NCI-H1694 (cell line): ENCODE measurements around the gene ZNF622.
"Not testable (repeated sequence)": the region's sequence is repeated elsewhere in the genome, so short reads cannot be mapped to it uniquely, and the experiment has no call there.

Source experiments
- DNase-seq: peaks from one replicate; lab custom pipeline; 2025; lab: John Stamatoyannopoulos, UW

ZNF622 gene

DNA sequence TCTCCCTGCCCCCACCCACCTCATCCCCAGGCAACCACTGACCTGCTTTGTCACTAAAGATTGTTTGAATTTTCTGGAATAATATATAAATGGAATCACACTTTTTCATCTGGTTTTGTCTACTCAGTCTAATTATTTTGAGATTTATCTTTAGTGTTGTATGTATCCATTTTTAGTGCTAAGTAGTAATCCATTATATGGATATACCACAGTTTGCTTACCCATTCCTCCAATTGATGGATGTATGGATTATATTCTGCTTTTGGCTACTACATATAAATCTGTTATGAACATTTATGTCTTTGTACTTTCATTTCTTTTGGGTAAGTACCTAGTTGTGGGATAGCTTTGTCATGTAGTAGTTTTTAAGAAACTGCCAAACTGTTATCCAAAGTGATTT is 14.5 kb upstream of the ZNF622 start:
- no peak for DNase-seq

DNA sequence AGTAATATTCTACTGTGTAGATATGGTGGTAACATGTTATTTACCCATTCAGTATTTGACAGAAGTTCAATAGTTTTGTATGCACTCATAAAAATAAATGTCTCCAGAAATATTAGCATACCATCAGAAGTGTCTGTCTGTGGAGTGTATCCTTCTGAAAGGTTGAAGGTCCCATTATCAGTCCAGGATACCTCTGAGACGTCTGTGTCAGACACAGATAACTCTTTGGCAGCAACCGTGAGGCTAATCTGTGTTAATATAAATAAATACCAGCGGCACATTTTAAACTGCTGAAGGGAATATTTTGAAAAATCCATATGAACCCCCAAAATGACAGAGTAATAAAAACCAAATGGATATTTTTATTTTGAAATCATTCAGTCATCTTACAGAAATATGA is 11.9 kb upstream of the ZNF622 start:
- DNase-seq: no peak

DNA sequence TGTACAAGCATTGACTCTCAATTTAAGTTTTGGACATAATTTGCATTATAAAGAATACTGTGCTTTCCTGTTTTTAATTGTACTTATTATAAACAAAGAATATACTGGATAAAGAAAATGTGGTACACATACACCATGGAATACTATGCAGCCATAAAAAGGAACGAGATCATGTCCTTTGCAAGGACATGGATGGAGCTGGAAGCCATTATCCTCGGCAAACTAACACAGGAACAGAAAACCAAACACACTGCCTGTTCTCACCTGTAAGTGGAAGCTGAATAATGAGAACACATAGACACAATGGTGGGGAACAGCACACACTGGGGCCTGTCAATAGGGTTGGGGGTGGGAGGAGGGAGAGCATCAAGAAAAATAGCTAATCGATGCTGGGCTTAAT is 10.8 kb upstream of the ZNF622 start:
- DNase-seq: not testable (repeated sequence)

DNA sequence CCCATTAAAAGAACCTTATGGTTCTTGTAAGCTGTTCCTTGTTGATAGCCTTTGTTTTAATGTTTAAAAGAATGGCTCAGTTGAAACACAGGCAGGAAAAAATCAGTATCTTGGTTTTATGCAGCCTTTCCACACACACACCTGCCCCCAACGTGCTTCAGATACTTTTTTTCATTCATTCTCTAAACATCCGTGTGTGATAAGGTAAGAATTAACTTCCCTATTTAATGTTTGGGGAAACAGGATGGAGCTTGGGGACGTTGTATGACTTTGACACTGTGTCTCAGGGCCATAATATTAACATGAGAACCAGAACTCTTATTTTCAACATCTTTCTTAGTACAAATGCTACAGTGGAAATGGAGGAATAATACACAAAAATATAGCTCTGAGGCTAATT is 5.8 kb upstream of the ZNF622 start:
- DNase-seq: no peak

DNA sequence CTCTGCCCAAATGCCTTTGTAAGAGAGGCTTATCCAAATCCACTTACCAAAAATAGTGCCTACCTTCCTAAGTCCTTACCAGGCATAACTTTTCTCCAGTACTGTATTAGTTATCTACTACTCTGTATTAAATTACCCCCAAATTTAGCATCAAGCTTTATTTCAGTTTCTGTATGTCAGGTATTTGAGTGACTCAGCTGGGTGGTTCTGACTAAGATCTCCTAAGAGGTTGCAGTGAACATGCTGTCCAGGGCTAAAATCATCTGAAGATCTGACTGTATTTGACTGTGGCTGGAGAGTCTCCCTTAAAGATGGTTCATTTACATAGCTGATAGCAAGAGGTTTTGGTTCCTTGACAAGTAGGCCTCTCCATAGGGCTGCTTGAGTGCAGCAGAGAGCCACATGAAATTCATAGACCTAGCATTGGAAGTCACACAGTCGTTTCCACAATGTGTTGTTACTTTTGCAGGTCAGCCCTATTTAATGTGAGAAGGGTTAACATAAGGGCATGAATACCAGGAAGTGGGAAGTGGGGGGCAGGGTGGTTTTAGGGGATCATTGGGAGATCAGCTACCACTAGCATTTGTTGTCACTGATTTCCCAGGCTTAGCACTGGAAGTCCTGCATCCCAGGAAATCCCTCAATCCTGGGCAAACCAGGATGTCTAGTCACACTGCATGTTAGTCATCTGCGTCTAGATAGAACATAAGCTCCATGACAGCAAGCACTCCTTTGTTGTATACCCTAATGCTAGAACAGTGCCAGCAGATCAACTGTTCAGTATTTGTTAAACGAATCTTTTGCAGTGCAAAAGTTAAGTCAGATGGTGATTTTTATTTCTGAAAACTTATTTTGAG is 2.0 kb upstream of the ZNF622 start:
- DNase-seq: no peak

DNA sequence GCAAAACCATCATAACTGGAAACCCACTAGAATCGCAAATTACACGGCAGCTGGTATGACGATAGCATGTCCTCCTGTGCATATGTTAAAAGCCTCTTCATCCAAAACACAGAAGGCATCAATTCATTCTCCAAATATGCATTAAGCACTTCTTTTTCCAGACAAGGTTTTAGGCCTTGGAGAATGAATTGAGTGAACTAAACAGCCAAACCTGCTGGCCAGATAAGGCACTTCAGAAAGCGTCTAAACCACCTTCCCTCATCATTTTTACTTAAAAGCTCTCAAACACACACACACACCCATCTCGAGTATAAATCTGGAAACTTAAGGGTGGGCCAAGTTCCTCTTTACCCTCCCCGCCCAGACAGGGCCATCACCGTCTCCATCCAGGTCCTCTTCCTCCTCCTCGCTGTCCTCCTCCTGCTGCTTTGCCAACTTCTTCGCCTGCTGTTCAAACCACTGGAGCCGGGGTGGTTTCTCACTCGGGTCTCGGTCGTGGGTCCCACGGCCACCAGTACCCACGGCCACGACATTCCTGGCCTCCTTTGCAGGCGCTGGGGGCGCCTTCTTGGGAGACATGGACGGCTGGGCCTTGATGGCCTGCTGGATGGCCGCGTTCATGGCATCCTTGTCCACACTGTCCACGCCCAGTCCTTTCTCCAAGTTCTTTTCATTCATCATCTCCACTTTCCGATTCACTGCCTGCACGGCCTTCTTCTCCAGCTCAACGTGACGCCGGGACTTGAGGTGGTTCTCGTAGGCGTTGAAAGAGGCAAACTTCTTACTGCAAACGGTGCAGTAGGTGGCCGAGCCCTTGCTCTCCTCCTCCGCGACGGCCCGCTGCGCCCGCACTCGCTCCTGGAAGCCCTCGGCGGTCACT is 696 bp downstream of the ZNF622 start:
- no peak for DNase-seq

DNA sequence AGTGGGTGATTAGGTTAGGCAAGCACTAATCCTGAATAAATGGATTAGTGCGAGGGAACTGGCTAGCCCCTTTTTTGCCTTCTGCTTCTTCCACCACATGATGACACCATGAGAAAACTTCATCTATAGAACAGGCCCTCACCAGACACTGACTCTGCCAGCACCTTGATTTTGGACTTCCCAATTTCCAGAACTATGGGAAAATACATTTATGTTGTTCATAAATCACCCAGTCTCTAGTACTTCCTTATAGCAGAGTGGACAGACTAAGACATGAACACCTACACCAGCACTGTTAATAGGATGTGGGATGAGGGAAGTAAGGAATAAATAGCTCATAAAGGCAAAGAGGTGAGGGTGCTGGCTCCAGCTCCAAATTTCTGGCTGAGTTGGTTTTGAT is 1.4 kb downstream of the ZNF622 start:
- DNase-seq: no peak

DNA sequence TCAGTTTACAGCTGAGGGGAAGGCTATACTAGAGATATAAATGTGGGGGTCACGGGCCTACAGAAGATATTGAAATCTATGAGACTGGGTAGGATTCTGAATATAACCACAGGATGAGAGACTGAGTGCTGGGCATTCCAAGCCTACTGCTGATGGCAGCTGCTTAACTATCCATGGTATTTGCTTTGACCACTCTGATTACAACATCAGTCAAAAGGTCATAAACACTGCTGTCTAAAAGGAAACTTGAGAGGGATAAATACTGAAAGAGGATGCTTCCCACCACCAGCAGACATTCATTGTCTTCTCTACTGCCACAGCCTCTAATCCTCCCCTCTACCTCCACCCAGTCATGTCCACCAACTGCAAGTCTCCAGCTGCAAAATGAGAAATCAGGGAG is 3.8 kb downstream of the ZNF622 start:
- DNase-seq: no peak

DNA sequence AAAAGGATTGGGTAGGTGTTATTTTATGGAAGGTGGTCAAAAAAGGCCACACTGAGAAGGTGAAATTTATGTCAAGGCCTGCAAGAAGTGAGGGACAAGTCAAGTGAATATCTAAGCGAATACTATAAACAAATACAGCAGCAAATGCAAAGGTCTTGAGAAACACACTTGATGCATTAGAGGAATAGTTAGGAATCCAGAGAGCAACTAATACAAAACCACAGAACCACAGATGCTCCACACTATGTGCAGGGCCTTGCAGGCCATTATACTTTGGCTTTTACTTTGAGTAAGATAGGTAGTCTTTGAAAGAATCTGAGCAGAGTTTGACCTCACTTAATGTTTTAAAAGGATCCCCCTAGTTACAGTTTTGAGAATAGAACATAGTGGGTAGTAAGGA is 4.6 kb downstream of the ZNF622 start:
- DNase-seq: no peak

DNA sequence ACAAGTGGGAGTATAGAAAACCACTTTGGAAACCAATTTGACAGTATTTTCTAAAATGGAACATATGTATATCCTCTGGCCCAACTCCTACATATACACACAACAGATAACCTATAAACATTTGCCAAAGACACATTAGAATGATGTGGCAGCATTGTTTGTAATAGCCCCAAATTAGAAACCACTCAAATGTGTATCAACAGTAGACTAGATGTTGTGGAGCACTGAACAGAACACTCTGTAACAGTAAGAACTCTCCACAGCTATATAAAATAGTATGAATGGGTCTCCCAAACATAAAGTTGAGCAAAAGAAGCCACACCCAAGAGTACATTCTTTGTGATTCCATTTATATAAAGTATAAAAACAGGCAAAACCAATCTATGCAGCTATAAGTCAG is 6.1 kb downstream of the ZNF622 start:
- DNase-seq: no peak

DNA sequence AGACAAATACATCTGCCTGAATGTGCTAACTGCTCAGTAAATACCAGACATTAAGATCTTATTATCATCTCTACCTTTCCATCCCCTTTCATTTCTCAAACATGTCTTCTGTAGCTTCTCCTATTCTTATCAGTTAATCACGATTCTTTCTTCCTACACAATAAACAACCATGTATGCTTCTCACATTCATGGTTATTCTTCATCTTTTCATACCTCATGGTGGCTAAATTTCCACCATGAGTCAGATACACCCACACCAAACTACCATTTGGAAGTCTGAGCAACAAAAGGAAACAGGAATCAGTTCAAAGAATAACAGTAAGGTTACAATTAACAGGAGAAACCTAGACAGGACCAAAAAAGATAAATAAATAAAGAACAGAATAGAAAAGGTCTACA is 7.7 kb downstream of the ZNF622 start:
- DNase-seq: no peak

DNA sequence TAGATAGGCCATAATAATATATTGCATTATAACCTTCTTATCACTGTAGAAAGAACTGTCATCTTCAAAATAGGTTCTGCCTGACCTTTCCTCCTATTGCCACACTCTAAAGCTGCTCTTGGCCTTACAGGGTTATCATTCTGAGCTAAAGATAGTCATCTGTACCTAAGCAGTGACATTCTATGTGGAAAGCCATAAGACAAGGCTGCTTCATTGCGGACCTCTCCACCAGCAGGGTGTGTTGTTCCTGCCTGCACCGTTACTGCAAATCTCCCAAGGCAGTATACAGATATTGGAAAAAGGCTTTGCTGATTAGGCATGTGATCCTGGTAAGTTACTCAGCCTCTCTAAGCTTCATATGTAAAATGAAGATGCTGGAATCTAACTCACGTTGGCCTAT is 8.1 kb downstream of the ZNF622 start:
- DNase-seq: no peak

DNA sequence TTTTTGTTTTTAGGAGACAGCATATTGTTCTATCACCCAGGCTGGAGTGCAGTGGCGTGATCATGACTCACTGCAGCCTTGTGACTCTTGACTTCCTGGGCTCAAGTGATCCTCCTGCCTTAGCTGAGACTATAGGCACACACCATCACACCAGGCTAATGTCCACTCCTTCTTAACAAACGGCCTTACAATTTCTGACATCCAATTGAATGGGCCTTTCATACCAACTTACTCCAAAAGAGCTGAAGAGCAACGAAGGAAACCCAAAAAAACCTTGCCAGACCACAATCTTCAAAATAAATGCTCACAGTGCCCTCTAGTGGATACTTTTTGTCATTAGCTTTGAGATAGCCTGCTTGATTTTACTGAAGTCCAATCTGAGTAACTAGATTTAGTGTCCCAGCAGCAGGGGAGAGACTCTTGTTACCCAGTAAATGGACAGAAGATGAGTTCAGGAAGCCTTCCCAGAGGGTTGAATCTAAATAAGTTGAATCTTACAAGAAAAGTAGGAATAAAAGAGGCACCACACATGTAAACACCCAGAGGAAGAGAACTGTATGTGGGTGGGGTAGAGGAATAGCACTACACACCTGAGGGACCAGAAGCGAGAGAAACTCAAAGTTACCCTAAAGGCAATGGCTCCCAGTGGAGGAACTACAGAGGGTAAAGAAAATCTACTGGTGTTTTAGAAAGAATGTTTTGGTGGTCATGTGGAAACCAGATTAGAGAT is 9.3 kb downstream of the ZNF622 start:
- DNase-seq: peak; percentile 77

DNA sequence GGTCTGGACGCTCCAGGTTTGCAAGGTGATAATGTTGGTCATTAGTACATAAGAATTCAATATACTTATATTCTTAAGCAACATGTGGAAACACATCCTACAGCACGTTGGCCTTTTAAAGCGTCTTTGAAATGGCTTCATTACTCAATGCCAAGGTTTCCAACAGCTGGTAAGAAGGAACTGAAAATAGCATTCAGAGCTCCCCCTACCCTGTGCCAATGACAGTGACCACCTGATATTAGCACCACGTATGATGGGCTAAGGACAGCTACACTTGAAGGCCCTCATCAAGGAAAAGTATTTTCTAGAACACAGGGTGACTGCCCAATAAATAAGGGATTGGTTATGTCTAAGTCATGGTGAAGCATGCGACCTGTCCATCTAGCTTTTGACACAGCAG is 9.9 kb downstream of the ZNF622 start:
- no peak for DNase-seq

DNA sequence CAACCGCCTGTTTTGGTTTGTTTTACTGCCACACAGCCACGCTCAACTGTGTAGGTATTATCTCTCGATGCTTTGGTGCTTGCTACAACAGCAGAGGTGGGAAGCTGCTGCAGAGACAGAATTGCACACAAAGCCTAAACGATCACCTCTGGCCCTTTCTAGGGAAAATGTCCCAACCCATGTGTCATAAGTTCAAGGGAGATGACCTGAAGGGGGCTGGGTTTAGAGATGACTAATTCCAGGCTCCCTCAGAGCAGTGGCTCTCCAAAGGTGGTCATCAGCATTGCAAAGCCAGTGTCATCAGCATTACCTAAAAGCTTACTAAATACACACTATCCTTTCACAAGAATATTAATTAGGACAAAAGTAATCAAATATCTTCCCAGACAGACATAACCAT is 10.9 kb downstream of the ZNF622 start:
- DNase-seq: no peak

DNA sequence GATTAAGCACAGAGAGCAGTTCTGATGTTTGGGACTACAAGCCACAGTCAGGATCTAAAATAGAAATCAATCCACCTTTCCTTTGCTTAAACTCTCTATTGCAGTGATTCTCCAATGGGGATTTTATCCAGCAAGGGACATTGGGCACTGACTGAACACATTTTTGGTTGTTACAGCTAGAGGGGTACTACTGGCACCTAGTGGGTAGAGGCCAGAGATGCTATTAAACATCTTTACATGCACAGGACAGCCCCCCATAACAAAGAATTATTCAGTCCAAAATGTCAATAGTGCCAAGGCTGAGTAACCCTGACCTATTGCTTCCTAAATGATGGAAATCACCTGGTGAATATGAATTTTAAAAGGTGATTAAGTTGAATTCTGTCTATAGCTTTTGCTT is 12.0 kb downstream of the ZNF622 start:
- DNase-seq: no peak

DNA sequence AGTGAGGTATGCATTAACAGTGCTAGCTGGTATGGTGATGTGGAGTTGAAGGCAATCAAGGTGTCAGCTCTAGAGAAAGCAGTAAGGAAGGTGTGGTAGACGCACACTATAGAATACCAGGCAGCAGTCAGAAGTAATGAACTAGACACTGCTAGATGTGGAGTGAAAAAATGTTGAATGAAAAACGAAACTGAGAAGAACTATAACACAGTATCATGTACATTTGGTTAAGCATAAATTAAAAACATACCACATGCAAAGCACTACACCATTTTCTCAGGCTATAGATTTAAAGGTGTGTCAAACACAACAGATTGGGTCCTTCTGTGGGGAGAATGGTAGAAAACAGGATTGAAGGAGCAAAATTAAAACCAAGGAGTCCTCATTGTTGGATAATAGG is 15.4 kb downstream of the ZNF622 start:
- DNase-seq: no peak

DNA sequence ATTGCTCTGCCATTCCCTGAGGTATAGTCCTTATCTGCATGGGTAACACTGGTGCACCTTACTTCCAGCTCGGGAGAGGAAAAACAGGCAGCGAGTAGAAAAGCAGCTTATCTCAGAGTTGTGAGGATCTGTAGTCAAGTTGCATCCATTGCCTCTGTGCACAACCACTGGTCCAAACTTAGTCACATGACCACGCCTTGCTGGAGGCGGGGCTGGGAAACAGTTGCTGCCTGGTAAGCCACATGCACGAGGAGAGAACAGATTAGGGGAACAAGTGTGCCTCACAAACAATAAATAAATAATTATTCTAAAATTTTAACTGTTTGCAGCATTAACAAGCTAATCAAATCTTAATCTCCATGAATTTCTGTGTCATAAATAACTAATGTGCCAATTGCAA is 18.6 kb downstream of the ZNF622 start:
- no peak for DNase-seq

DNA sequence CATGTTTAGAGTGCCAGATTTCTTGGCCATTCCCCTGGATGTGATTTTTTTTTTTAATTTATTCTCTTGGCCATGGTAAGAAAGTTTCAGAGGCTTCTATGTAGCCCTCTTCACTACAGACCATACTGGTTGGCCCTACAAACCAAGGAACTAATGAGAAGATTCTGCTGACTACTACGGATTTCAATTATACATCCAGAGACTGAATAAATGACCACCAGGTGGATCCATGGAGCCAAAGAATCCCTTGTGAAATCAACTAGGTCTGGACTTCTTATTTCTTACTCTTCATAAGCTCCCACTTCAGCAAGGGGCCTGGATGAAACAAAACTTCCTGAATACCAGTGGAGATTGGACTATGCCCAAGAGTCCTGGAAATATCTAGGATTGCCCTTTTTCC is 27.6 kb downstream of the ZNF622 start:
- no peak for DNase-seq

DNA sequence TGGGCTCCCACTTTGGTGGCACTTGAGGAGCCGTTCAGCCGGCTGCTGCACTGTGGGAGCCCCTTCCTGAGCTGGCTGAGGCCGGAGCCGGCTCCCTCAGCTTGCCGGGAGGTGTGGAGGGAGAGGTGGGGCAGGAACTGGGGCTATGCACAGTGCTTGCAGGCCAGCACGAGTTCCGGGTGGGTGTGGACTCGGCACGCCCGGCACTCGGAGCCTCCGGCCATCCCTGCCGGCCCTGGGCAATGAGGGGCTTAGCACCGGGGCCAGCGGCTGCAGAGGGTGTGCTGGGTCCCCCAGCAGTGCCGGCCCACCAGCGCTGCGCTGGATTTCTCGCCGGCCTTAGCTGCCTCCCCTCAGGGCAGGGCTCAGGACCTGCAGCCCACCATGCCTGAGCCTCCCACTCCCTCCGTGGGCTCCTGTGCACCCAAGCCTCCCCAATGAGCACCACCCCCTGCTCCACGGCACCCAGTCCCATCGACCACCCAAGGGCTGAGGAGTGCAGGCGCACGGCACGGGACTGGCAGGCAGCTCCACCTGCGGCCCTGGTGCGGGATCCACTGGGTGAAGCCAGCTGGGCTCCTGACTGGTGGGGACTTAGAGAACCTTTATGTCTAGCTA is 29.4 kb downstream of the ZNF622 start:
- not testable (repeated sequence) for DNase-seq

DNA sequence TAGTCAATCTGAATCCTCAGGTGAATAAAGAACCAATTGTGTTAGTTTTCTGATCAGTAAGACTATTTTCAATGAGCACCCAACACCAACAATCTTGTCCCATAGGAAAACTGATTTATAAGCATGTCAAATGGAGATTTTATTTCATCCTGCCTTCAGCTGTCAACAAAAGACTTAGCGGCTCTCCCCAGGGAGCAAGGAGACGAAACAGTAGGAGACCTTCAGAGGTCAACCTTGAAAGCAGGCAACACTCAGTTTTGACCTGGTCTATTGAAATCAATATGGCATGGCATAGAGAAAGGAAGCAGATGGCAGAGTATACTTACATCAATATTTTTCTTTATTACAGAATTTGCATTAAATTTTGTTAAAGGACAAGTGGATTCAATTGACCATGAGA is 34.1 kb downstream of the ZNF622 start:
- DNase-seq: no peak
